ENCODE measurements around the gene ECT2.

GRCh38 chr3:172856795-172857742 is 106.5 kb downstream of the ECT2 start:
- TF ChIP-seq CTCF (IDR thresholded peaks at IDR 0.05) (no peak), POLR2A (IDR thresholded peaks at IDR 0.05) (no peak)

Data from thyroid gland (tissue), 4 donors.